Measurements from ENCODE around the gene S100A16.
"Not testable (repeated sequence)": the region's sequence is repeated elsewhere in the genome, so short reads cannot be mapped to it uniquely, and the experiment has no call there.

S100A16 gene

GRCh38 chr1:153615406-153615805, 2.5 kb upstream of the S100A16 start:
- no peak for DNase-seq

GRCh38 chr1:153614906-153615305, 2.0 kb upstream of the S100A16 start:
- DNase-seq: no peak

- no peak for DNase-seq
Measured at GRCh38 chr1:153614189-153614900, 1.4 kb upstream of the S100A16 start.

- DNase-seq: no peak
Measured at GRCh38 chr1:153613406-153613805, 469 bp upstream of the S100A16 start.

GRCh38 chr1:153612111-153612754, 704 bp downstream of the S100A16 start:
- no peak for DNase-seq

GRCh38 chr1:153611356-153611755, 1.6 kb downstream of the S100A16 start:
- no peak for DNase-seq

- DNase-seq: no peak
Measured at GRCh38 chr1:153610811-153611301, 2.1 kb downstream of the S100A16 start.

- no peak for DNase-seq
Measured at GRCh38 chr1:153610334-153610733, 2.6 kb downstream of the S100A16 start.

GRCh38 chr1:153609585-153609907, 3.4 kb downstream of the S100A16 start:
- no peak for DNase-seq

GRCh38 chr1:153608742-153609584, 4.0 kb downstream of the S100A16 start:
- no peak for DNase-seq

- no peak for DNase-seq
Measured at GRCh38 chr1:153608089-153608682, 4.8 kb downstream of the S100A16 start.

GRCh38 chr1:153607381-153607780, 5.6 kb downstream of the S100A16 start:
- DNase-seq: no peak

- no peak for DNase-seq
Measured at GRCh38 chr1:153606194-153606593, 6.7 kb downstream of the S100A16 start.

GRCh38 chr1:153602749-153603148, 10.2 kb downstream of the S100A16 start:
- no peak for DNase-seq

GRCh38 chr1:153599847-153600246, 13.1 kb downstream of the S100A16 start:
- no peak for DNase-seq

GRCh38 chr1:153598309-153599172, 14.4 kb downstream of the S100A16 start:
- peak in 1 of 5 experiments; percentile 47 for DNase-seq

GRCh38 chr1:153597206-153597605, 15.7 kb downstream of the S100A16 start:
- DNase-seq: peak in 1 of 5 experiments; percentile 65

GRCh38 chr1:153592748-153593147, 20.2 kb downstream of the S100A16 start:
- no peak for DNase-seq

- DNase-seq: no peak
Measured at GRCh38 chr1:153588482-153588881, 24.5 kb downstream of the S100A16 start.

GRCh38 chr1:153588033-153588432, 24.9 kb downstream of the S100A16 start:
- not testable (repeated sequence) for DNase-seq

- no peak for DNase-seq
Measured at GRCh38 chr1:153587314-153587713, 25.6 kb downstream of the S100A16 start.

GRCh38 chr1:153586347-153586746, 26.6 kb downstream of the S100A16 start:
- DNase-seq: no peak

Measured in T-helper 2 cell (primary cell).